ENCODE results near the gene SLC39A11.
"Not testable (repeated sequence)": the region's sequence is repeated elsewhere in the genome, so short reads cannot be mapped to it uniquely, and the experiment has no call there.

SLC39A11 gene

GRCh38 chr17:72997559-72997958 is 94.9 kb downstream of the SLC39A11 start:
- H3K4me2 ChIP-seq: no peak overlapping the region
- H3K27ac ChIP-seq: no peak overlapping the region
- TF ChIP-seq CTCF (conservative IDR thresholded peaks at IDR 0.05; ENCODE audit: low read depth, low read length): no peak
- no peak overlapping the region for H3K9ac ChIP-seq
- H3K4me3 ChIP-seq (IDR thresholded peaks at IDR 0.05; ENCODE audit: insufficient read depth, low read depth, low read length): no peak overlapping the region
- H3K36me3 ChIP-seq (ENCODE audit: insufficient read depth): no peaks in the 10 kb centered on the region
- no peaks in the 10 kb centered on the region for H3K79me2 ChIP-seq (ENCODE audit: insufficient read depth, low read depth)
- H3K4me1 ChIP-seq (ENCODE audit: low read depth, poor library complexity, severe bottlenecking): no peaks in the 10 kb centered on the region
- H3K27me3 ChIP-seq (ENCODE audit: insufficient read depth, low read depth): no peaks in the 10 kb centered on the region
- no peak overlapping the region for H2AFZ ChIP-seq (ENCODE audit: low read depth)
- H4K20me1 ChIP-seq (ENCODE audit: insufficient read depth): no peaks in the 10 kb centered on the region

GRCh38 chr17:72996791-72997190 is 95.7 kb downstream of the SLC39A11 start:
- no peak overlapping the region for H3K9ac ChIP-seq
- H3K4me3 ChIP-seq (IDR thresholded peaks at IDR 0.05; ENCODE audit: insufficient read depth, low read depth, low read length): no peak overlapping the region
- no peaks in the 10 kb centered on the region for H3K36me3 ChIP-seq (ENCODE audit: insufficient read depth)
- H3K27me3 ChIP-seq (ENCODE audit: insufficient read depth, low read depth): no peaks in the 10 kb centered on the region
- no peaks in the 10 kb centered on the region for H4K20me1 ChIP-seq (ENCODE audit: insufficient read depth)
- no peaks in the 10 kb centered on the region for H3K79me2 ChIP-seq (ENCODE audit: insufficient read depth, low read depth)
- TF ChIP-seq CTCF (conservative IDR thresholded peaks at IDR 0.05; ENCODE audit: low read depth, low read length): no peak
- H3K4me1 ChIP-seq (ENCODE audit: low read depth, poor library complexity, severe bottlenecking): no peaks in the 10 kb centered on the region
- H3K4me2 ChIP-seq: no peak overlapping the region
- no peak overlapping the region for H3K27ac ChIP-seq
- no peak overlapping the region for H2AFZ ChIP-seq (ENCODE audit: low read depth)

- H2AFZ ChIP-seq (ENCODE audit: low read depth): no peak overlapping the region
- H3K79me2 ChIP-seq (ENCODE audit: insufficient read depth, low read depth): no peaks in the 10 kb centered on the region
- H3K27me3 ChIP-seq (ENCODE audit: insufficient read depth, low read depth): no peaks in the 10 kb centered on the region
- H3K27ac ChIP-seq: no peak overlapping the region
- no peak overlapping the region for H3K4me2 ChIP-seq
- no peak overlapping the region for H3K4me3 ChIP-seq (IDR thresholded peaks at IDR 0.05; ENCODE audit: insufficient read depth, low read depth, low read length)
- H3K36me3 ChIP-seq (ENCODE audit: insufficient read depth): no peaks in the 10 kb centered on the region
- H3K4me1 ChIP-seq (ENCODE audit: low read depth, poor library complexity, severe bottlenecking): no peaks in the 10 kb centered on the region
- TF ChIP-seq CTCF (conservative IDR thresholded peaks at IDR 0.05; ENCODE audit: low read depth, low read length): no peak
- no peak overlapping the region for H3K9ac ChIP-seq
- no peaks in the 10 kb centered on the region for H4K20me1 ChIP-seq (ENCODE audit: insufficient read depth)
Measured at GRCh38 chr17:72995008-72995656, 97.4 kb downstream of the SLC39A11 start.

GRCh38 chr17:72992783-72993467 is 99.6 kb downstream of the SLC39A11 start:
- not testable (repeated sequence) for H3K36me3 ChIP-seq (ENCODE audit: insufficient read depth); H3K27me3 ChIP-seq (ENCODE audit: insufficient read depth, low read depth); H3K9ac ChIP-seq; H3K79me2 ChIP-seq (ENCODE audit: insufficient read depth, low read depth); H3K4me3 ChIP-seq (IDR thresholded peaks at IDR 0.05; ENCODE audit: insufficient read depth, low read depth, low read length); H3K4me2 ChIP-seq; H3K27ac ChIP-seq; H2AFZ ChIP-seq (ENCODE audit: low read depth); H4K20me1 ChIP-seq (ENCODE audit: insufficient read depth); H3K4me1 ChIP-seq (ENCODE audit: low read depth, poor library complexity, severe bottlenecking)

- no peak for TF ChIP-seq CTCF (conservative IDR thresholded peaks at IDR 0.05; ENCODE audit: low read depth, low read length)
- Histone ChIP-seq H3K27me3 (ENCODE audit: insufficient read depth, low read depth) (no peaks in the 10 kb centered on the region), H3K4me2 (no peak overlapping the region), H3K79me2 (ENCODE audit: insufficient read depth, low read depth) (no peaks in the 10 kb centered on the region), H3K36me3 (ENCODE audit: insufficient read depth) (no peaks in the 10 kb centered on the region), H3K9ac (no peak overlapping the region), H3K27ac (no peak overlapping the region), H4K20me1 (ENCODE audit: insufficient read depth) (no peaks in the 10 kb centered on the region), H3K4me3 (IDR thresholded peaks at IDR 0.05; ENCODE audit: insufficient read depth, low read depth, low read length) (no peak overlapping the region), H2AFZ (ENCODE audit: low read depth) (no peak overlapping the region), H3K4me1 (ENCODE audit: low read depth, poor library complexity, severe bottlenecking) (no peaks in the 10 kb centered on the region)
Measured at GRCh38 chr17:72991651-72992050, 100.8 kb downstream of the SLC39A11 start.
